OCI-LY7 (cell line): ENCODE data around the gene PHETA1. TPM values are rescaled to one million over a fixed set of nuclear protein-coding genes. Genes with fewer than 3 reads are reported as not detected.

Experiments
- BruUV-seq: library from RNA; stranded (reverse); fragments of 400-500 nt; replicated peaks from 2 replicates; lab custom pipeline; 2021; lab: Mats Ljungman, UMichigan
- CTCF ChIA-PET: fragments of 300-600 bp; sonication (Branson Sonifier 250); formaldehyde crosslinking; loops from one replicate; lab custom pipeline; 2022; ENCODE audit warnings: antibody characterized with exemption; ENCODE audit not compliant: unreplicated experiment; lab: Charles Lee
- POLR2A ChIA-PET: fragments of 300-600 bp; sonication (Branson Sonifier 250); formaldehyde crosslinking; loops from one replicate; lab custom pipeline; 2022; ENCODE audit warnings: antibody characterized with exemption; lab: Charles Lee
- DNase-seq: peaks from one replicate; pipeline ENCODE4 v3.0.0-alpha.2; 2015; ENCODE audit warnings: low spot score
- H2AFZ ChIP-seq: fragments of 200-600 bp; sonication (generic), shearing (Covaris generic); 2 replicates; pipeline ENCODE4 v1.6.1; 2014; ENCODE audit warnings: mild to moderate bottlenecking, antibody characterized with exemption, low read length, moderate library complexity
- H3K27ac ChIP-seq: fragments of 200-600 bp; sonication (generic); 2 replicates; pipeline ENCODE4 v1.5.1; 2014; ENCODE audit warnings: mixed run types, low read depth, mild to moderate bottlenecking, moderate library complexity, low read length, inconsistent platforms; ENCODE audit not compliant: poor library complexity, severe bottlenecking
- H3K36me3 ChIP-seq: fragments of 200-600 bp; sonication (generic); 2 replicates; pipeline ENCODE4 v1.6.1; 2014; ENCODE audit warnings: mild to moderate bottlenecking, antibody characterized with exemption, low read length, moderate library complexity, mixed read lengths; ENCODE audit not compliant: insufficient read depth
- H3K4me1 ChIP-seq: fragments of 200-600 bp; sonication (generic); 2 replicates; pipeline ENCODE4 v1.5.1; 2014; ENCODE audit warnings: mild to moderate bottlenecking, low read length; ENCODE audit not compliant: insufficient read depth, poor library complexity, severe bottlenecking
- H3K4me2 ChIP-seq: fragments of 200-600 bp; sonication (generic); 2 replicates; pipeline ENCODE4 v1.6.1; 2014; ENCODE audit warnings: mild to moderate bottlenecking, low read length
- H3K4me3 ChIP-seq: fragments of 200-600 bp; sonication (generic); 2 replicates; pipeline ENCODE4 v1.5.1; 2014; ENCODE audit warnings: mild to moderate bottlenecking, low read depth, low read length; ENCODE audit not compliant: poor library complexity, severe bottlenecking
- H3K79me2 ChIP-seq: fragments of 200-600 bp; sonication (generic); 2 replicates; pipeline ENCODE4 v1.6.1; 2016; ENCODE audit warnings: low read depth, mild to moderate bottlenecking, low read length, moderate library complexity, mixed read lengths; ENCODE audit not compliant: insufficient read depth
- H3K9me2 ChIP-seq: fragments of 200-600 bp; sonication (generic); 2 replicates; pipeline ENCODE4 v1.6.1; 2016; ENCODE audit warnings: mild to moderate bottlenecking, low read length, mixed read lengths; ENCODE audit not compliant: insufficient read depth
- H3K9me3 ChIP-seq: fragments of 200-600 bp; sonication (generic); 2 replicates; pipeline ENCODE4 v1.6.1; 2014; ENCODE audit warnings: mild to moderate bottlenecking, mixed run types, low read length, mixed read lengths
- H4K20me1 ChIP-seq: fragments of 200-600 bp; sonication (generic); 2 replicates; pipeline ENCODE4 v1.6.1; 2014; ENCODE audit warnings: mild to moderate bottlenecking, antibody characterized with exemption, low read length, moderate library complexity, mixed read lengths; ENCODE audit not compliant: insufficient read depth
- CTCF ChIP-seq: fragments of 200-600 bp; sonication (generic); conservative IDR thresholded peaks from 2 replicates; pipeline ENCODE4 v1.5.1; 2014; ENCODE audit warnings: mild to moderate bottlenecking, antibody characterized with exemption, low read length, moderate library complexity, mixed read lengths
- EZH2phosphoT487 ChIP-seq: fragments of 200-600 bp; sonication (generic); IDR thresholded peaks from 2 replicates; pipeline ENCODE4 v1.6.1; 2018; ENCODE audit warnings: low read depth, borderline replicate concordance, mild to moderate bottlenecking, mixed run types, antibody characterized with exemption, low read length, moderate library complexity, mixed read lengths
- intact Hi-C: fragments of 100-400 bp; cut with micrococcal nuclease; formaldehyde crosslinking; loops from one replicate; pipeline ENCODE4 v1.10.0; 2022; ENCODE audit not compliant: unreplicated experiment
- total RNA-seq, 2 experiments: library from RNA; depleted of rRNA in 1 of 2; stranded (reverse); fragments of >200 nt in 1 of 2; shearing (Covaris generic) in 1 of 2; gene quantifications; 2 replicates each; pipeline ENCODE4 v1.2.3, GENCODE V29; 2014 to 2022

Gene PHETA1
- total RNA-seq, 2 experiments from 2014 or later = 0.73 to 2.7 TPM

GRCh38 chr12:111318450-111318849 is 50.4 kb downstream of the PHETA1 start:
- DNase-seq = no peak
- no peak overlapping the region for H2AFZ ChIP-seq
- no peaks in the 10 kb centered on the region for H4K20me1 ChIP-seq
- H3K4me3 ChIP-seq = no peak overlapping the region
- H3K4me2 ChIP-seq = no peak overlapping the region
- TF ChIP-seq CTCF (no peak), EZH2phosphoT487 (no peak)
- POLR2A ChIA-PET = no interaction called here
- no peaks in the 10 kb centered on the region for H3K79me2 ChIP-seq
- no peaks in the 10 kb centered on the region for H3K4me1 ChIP-seq
- intact Hi-C loops = no loop called here
- no peaks in the 10 kb centered on the region for H3K9me3 ChIP-seq
- CTCF ChIA-PET = no interaction called here
- BruUV-seq = no TSS peak
- no peaks in the 10 kb centered on the region for H3K36me3 ChIP-seq
- H3K9me2 ChIP-seq = no peaks in the 10 kb centered on the region
- H3K27ac ChIP-seq = no peak overlapping the region

- no peak overlapping the region for H2AFZ ChIP-seq
- ChIA-PET CTCF (no interaction called here), POLR2A (no interaction called here)
- no peak overlapping the region for H3K4me2 ChIP-seq
- DNase-seq = no peak
- H3K79me2 ChIP-seq = no peaks in the 10 kb centered on the region
- no peak overlapping the region for H3K27ac ChIP-seq
- no peaks in the 10 kb centered on the region for H3K4me1 ChIP-seq
- no peaks in the 10 kb centered on the region for H3K9me3 ChIP-seq
- H4K20me1 ChIP-seq = no peaks in the 10 kb centered on the region
- BruUV-seq = no TSS peak
- no peaks in the 10 kb centered on the region for H3K36me3 ChIP-seq
- H3K9me2 ChIP-seq = no peaks in the 10 kb centered on the region
- intact Hi-C loops = no loop called here
- TF ChIP-seq EZH2phosphoT487 (no peak), CTCF (no peak)
- H3K4me3 ChIP-seq = no peak overlapping the region
These were observed 52.2 kb downstream of the PHETA1 start for GRCh38 chr12:111316671-111317070.

GRCh38 chr12:111314953-111315539 is 53.8 kb downstream of the PHETA1 start:
- Histone ChIP-seq H3K27ac (no peak overlapping the region), H3K79me2 (no peaks in the 10 kb centered on the region), H3K9me3 (no peaks in the 10 kb centered on the region), H4K20me1 (no peaks in the 10 kb centered on the region), H3K4me3 (no peak overlapping the region), H3K9me2 (no peaks in the 10 kb centered on the region), H3K36me3 (no peaks in the 10 kb centered on the region), H3K4me2 (no peak overlapping the region), H3K4me1 (no peaks in the 10 kb centered on the region), H2AFZ (no peak overlapping the region)
- DNase-seq = no peak
- CTCF ChIA-PET = no interaction called here
- POLR2A ChIA-PET = interaction anchor here (0.6 kb wide), 1 partner anchor 350 kb away, joined by 3 read pairs; no protein-coding TSS in a partner anchor
- BruUV-seq = TSS peak; percentile 46
- TF ChIP-seq CTCF (no peak), EZH2phosphoT487 (no peak)
- intact Hi-C loops = loop anchor here (2.0 to 5.0 kb wide), 2 partner anchors 293 to 418 kb away; no protein-coding TSS in a partner anchor
